HepG2 (cell line): ENCODE measurements around the gene SDR39U1. TPM values are rescaled to one million over a fixed set of nuclear protein-coding genes. Genes with fewer than 3 reads are reported as not detected.

Source experiments
- AGO2 ChIP-seq: fragments of 200-400 bp; formaldehyde crosslinking; optimal IDR thresholded peaks from 2 replicates; pipeline ENCODE3; 2017; ENCODE audit warnings: mild to moderate bottlenecking, low read depth, low read length, moderate library complexity
- ELF3 ChIP-seq: IDR thresholded peaks from 2 replicates; pipeline ENCODE4 v1.6.1; 2016; ENCODE audit warnings: missing genetic modification reagents, missing compliant biosample characterization
- ISL2 ChIP-seq: sonication (generic); formaldehyde crosslinking; IDR thresholded peaks from 2 replicates; pipeline ENCODE4 v1.5.0; 2020; ENCODE audit warnings: missing genetic modification reagents
- JARID2 ChIP-seq: sonication (generic); formaldehyde crosslinking; IDR thresholded peaks from 2 replicates; pipeline ENCODE4 v1.8.1; 2023; ENCODE audit warnings: missing genetic modification reagents, inconsistent platforms; ENCODE audit not compliant: insufficient replicate concordance
- PITX1 ChIP-seq: sonication (generic); formaldehyde crosslinking; IDR thresholded peaks from 2 replicates; pipeline ENCODE4 v1.5.1; 2020; ENCODE audit warnings: mild to moderate bottlenecking, missing genetic modification reagents
- RFXAP ChIP-seq: sonication (generic); formaldehyde crosslinking; IDR thresholded peaks from 2 replicates; pipeline ENCODE4 v1.4.0; 2020; ENCODE audit warnings: missing genetic modification reagents, borderline replicate concordance
- SNAPC2 ChIP-seq: sonication (generic); formaldehyde crosslinking; IDR thresholded peaks from 2 replicates; pipeline ENCODE4 v1.8.1; 2022; ENCODE audit warnings: mild to moderate bottlenecking, missing genetic modification reagents
- TARDBP ChIP-seq: sonication (generic); formaldehyde crosslinking; IDR thresholded peaks from 2 replicates; pipeline ENCODE4 v1.8.0; 2022; ENCODE audit warnings: mild to moderate bottlenecking, missing genetic modification reagents
- TBP ChIP-seq: sonication (generic); formaldehyde crosslinking; IDR thresholded peaks from 2 replicates; pipeline ENCODE4 v1.5.0; 2020; ENCODE audit warnings: missing genetic modification reagents
- ZNF232 ChIP-seq: sonication (generic); formaldehyde crosslinking; IDR thresholded peaks from 2 replicates; pipeline ENCODE4 v1.4.0; 2020; ENCODE audit warnings: missing genetic modification reagents, borderline replicate concordance
- ZNF256 ChIP-seq: sonication (generic); formaldehyde crosslinking; conservative IDR thresholded peaks from 2 replicates; pipeline ENCODE4 v1.4.0; 2020; ENCODE audit warnings: missing genetic modification reagents
- ZNF598 ChIP-seq: sonication (generic); formaldehyde crosslinking; IDR thresholded peaks from 2 replicates; pipeline ENCODE4 v1.5.1; 2020; ENCODE audit warnings: mild to moderate bottlenecking, missing genetic modification reagents, borderline replicate concordance
- ZNF841 ChIP-seq: sonication (generic); formaldehyde crosslinking; IDR thresholded peaks from 2 replicates; pipeline ENCODE4 v1.8.1; 2023; ENCODE audit warnings: missing genetic modification reagents, borderline replicate concordance
- polyA plus RNA-seq, 8 experiments: library from polyadenylated mRNA; depleted of rRNA in 3 of 8; stranded (reverse) in 7 of 8; unstranded in 1 of 8; fragments of >200 nt; fragmentation: Illumina TruSeq in 4 of 8; extraction: Trizol in 4 of 8; gene quantifications; 2 replicates each; pipeline versions ENCODE4 v1.2.1 to v1.2.3, GENCODE V29; 2011 to 2016; ENCODE audit warnings: low read depth in 4 of 8, missing spikeins in 1 of 8, mixed read lengths in 1 of 8; ENCODE audit not compliant: insufficient read depth in 1 of 8
- total RNA-seq, 5 experiments: library from RNA; depleted of rRNA; stranded (reverse); fragments of >200 nt; fragmentation: Illumina TruSeq; extraction: Trizol; gene quantifications; 2 replicates each; pipeline ENCODE4 v1.2.3, GENCODE V29; 2016; ENCODE audit warnings: low read depth in 1 of 5
- TF ChIP-seq, protein P1 (sequence below), 2 experiments: sonication (generic) in 1 of 2; formaldehyde crosslinking in 1 of 2; IDR thresholded peaks; 2 replicates each; pipeline versions ENCODE4 v1.5.1 to v1.6.1; 2011 to 2020; ENCODE audit warnings: borderline replicate concordance in 1 of 2, low read depth in 1 of 2, low read length in 1 of 2, mild to moderate bottlenecking in 1 of 2, missing genetic modification reagents in 1 of 2, moderate library complexity in 1 of 2
- TF ChIP-seq, protein P2 (sequence below): sonication (generic); formaldehyde crosslinking; IDR thresholded peaks from 2 replicates; pipeline ENCODE4 v1.9.0; 2021; ENCODE audit warnings: missing genetic modification reagents, mild to moderate bottlenecking, borderline replicate concordance
- TF ChIP-seq, protein P3 (sequence below), 2 experiments: fragments of 450-650 bp in 1 of 2; sonication (generic) in 1 of 2; formaldehyde crosslinking in 1 of 2; IDR thresholded peaks; 2 replicates each; pipeline versions ENCODE4 v1.6.1 to v1.8.0; 2016 to 2022; ENCODE audit warnings: antibody characterized with exemption in 1 of 2, mild to moderate bottlenecking in 1 of 2, missing genetic modification reagents in 1 of 2

SDR39U1 gene
- total and polyA plus RNA-seq, 2 of the 13 experiments (the other 11 are each of a cell fraction or from before 2014, with no cell fraction given) = 34.4 to 129 TPM

DNA sequence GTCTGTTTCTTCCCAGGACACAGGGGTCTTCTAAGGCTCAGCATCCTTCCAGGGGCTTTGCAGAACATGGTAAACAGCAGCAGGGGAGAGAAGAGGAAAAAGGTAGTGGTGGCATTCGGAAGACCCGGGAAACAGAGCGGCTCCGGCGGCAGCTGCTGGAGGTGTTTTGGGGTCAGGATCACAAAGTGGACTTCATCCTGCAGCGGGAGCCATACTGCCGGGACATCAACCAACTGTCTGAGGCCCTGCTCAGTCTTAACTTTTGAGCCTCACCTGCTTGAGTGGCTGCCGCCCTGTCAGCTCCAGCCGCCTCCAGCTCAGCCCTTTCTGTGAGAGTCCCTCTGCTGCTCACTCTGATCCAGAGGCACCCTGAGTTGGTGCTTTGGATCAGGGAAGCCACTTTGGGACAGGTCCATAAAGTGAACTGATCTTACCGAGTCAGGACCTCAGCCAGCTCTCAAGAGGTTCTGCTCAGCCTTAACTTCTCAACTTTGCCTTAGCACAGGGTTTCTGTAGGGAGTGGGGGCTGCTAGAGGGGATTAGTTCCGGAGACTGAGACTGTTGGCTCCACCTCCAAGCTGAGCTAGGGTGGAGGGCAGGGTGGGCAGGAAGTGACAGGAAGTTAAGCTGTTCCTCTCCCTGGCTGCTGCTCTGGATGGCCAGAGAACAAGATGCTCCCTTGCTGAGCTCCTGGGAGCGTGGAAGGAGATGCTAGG is 5.4 kb downstream of the SDR39U1 start (continued):
- TF ChIP-seq, protein P1, sequence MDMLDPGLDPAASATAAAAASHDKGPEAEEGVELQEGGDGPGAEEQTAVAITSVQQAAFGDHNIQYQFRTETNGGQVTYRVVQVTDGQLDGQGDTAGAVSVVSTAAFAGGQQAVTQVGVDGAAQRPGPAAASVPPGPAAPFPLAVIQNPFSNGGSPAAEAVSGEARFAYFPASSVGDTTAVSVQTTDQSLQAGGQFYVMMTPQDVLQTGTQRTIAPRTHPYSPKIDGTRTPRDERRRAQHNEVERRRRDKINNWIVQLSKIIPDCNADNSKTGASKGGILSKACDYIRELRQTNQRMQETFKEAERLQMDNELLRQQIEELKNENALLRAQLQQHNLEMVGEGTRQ (IDR thresholded peaks at IDR 0.05; ENCODE audit: low read depth, low read length) = no peak
- TF ChIP-seq, protein P1 (CRISPR knock-in tag; IDR thresholded peaks at IDR 0.05; ENCODE audit: borderline replicate concordance) = no peak
- TF ChIP-seq ZNF598 (CRISPR knock-in tag) (0 out of 2 replicates have a peak, but pooled peaks have one; percentile 52), ZNF256 (no peak), TARDBP (no peak), SNAPC2 (no peak), AGO2 (peak; percentile 38), RFXAP (CRISPR knock-in tag) (no peak), ELF3 (CRISPR knock-in tag) (no peak), TBP (CRISPR knock-in tag) (no peak), PITX1 (no peak), ISL2 (no peak), ZNF841 (no peak), ZNF232 (peak; percentile 3; the same call in 1 of the 2 replicates), JARID2 (CRISPR knock-in tag) (no peak)
- TF ChIP-seq, protein P2, sequence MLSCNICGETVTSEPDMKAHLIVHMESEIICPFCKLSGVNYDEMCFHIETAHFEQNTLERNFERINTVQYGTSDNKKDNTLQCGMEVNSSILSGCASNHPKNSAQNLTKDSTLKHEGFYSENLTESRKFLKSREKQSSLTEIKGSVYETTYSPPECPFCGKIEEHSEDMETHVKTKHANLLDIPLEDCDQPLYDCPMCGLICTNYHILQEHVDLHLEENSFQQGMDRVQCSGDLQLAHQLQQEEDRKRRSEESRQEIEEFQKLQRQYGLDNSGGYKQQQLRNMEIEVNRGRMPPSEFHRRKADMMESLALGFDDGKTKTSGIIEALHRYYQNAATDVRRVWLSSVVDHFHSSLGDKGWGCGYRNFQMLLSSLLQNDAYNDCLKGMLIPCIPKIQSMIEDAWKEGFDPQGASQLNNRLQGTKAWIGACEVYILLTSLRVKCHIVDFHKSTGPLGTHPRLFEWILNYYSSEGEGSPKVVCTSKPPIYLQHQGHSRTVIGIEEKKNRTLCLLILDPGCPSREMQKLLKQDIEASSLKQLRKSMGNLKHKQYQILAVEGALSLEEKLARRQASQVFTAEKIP (CRISPR knock-in tag) = no peak
- TF ChIP-seq, protein P3, sequence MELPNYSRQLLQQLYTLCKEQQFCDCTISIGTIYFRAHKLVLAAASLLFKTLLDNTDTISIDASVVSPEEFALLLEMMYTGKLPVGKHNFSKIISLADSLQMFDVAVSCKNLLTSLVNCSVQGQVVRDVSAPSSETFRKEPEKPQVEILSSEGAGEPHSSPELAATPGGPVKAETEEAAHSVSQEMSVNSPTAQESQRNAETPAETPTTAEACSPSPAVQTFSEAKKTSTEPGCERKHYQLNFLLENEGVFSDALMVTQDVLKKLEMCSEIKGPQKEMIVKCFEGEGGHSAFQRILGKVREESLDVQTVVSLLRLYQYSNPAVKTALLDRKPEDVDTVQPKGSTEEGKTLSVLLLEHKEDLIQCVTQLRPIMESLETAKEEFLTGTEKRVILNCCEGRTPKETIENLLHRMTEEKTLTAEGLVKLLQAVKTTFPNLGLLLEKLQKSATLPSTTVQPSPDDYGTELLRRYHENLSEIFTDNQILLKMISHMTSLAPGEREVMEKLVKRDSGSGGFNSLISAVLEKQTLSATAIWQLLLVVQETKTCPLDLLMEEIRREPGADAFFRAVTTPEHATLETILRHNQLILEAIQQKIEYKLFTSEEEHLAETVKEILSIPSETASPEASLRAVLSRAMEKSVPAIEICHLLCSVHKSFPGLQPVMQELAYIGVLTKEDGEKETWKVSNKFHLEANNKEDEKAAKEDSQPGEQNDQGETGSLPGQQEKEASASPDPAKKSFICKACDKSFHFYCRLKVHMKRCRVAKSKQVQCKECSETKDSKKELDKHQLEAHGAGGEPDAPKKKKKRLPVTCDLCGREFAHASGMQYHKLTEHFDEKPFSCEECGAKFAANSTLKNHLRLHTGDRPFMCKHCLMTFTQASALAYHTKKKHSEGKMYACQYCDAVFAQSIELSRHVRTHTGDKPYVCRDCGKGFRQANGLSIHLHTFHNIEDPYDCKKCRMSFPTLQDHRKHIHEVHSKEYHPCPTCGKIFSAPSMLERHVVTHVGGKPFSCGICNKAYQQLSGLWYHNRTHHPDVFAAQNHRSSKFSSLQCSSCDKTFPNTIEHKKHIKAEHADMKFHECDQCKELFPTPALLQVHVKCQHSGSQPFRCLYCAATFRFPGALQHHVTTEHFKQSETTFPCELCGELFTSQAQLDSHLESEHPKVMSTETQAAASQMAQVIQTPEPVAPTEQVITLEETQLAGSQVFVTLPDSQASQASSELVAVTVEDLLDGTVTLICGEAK (IDR thresholded peaks at IDR 0.05) = no peak
- TF ChIP-seq, protein P3 (CRISPR knock-in tag; IDR thresholded peaks at IDR 0.05) = no peak
